ENCODE measurements around the gene CPSF4L. TPM values are rescaled to one million over a fixed set of nuclear protein-coding genes. Genes with fewer than 3 reads are reported as not detected.

CPSF4L gene
- total RNA-seq, 1 donor from 2014 or later: not detected

DNA sequence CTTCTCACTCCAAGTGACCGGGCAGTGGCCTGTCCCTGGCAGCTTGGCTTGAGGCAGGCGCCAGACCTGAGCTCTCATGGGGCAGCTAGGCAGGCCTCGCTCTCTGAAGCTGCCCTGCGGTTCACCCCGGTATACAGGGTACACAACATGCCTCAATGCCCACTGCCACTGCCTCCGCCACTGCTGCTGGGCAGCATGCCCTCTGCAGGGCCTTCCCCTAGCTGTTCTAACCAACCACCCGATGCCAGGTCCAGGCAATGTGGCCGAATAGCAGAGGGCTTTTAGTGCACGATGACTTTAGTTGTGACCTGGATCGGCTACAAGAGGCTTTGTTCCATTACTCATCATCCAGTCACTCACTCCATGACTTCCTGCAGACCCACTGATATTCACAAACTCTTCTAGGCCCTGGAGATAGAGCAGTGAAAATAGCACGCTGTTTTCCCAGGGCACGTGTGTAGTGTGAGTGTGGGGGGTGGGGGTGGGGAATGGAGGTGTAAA, 30.4 kb upstream of the CPSF4L start:
- DNase-seq (no peak), ATAC-seq (peak in 1 of 2 donors; percentile 31)
- H3K4me1 ChIP-seq: peaks cover 76% of the 10 kb centered on the region
- H3K27ac ChIP-seq: peak overlapping the region; percentile 79
- TF ChIP-seq, protein P1, sequence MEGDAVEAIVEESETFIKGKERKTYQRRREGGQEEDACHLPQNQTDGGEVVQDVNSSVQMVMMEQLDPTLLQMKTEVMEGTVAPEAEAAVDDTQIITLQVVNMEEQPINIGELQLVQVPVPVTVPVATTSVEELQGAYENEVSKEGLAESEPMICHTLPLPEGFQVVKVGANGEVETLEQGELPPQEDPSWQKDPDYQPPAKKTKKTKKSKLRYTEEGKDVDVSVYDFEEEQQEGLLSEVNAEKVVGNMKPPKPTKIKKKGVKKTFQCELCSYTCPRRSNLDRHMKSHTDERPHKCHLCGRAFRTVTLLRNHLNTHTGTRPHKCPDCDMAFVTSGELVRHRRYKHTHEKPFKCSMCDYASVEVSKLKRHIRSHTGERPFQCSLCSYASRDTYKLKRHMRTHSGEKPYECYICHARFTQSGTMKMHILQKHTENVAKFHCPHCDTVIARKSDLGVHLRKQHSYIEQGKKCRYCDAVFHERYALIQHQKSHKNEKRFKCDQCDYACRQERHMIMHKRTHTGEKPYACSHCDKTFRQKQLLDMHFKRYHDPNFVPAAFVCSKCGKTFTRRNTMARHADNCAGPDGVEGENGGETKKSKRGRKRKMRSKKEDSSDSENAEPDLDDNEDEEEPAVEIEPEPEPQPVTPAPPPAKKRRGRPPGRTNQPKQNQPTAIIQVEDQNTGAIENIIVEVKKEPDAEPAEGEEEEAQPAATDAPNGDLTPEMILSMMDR (IDR thresholded peaks at IDR 0.05): no peak
- no peaks in the 10 kb centered on the region for H3K36me3 ChIP-seq
- H3K4me3 ChIP-seq: peak overlapping the region; percentile 1
- intact Hi-C loops (cut with DNase I): no loop called here
- H3K27me3 ChIP-seq (ENCODE audit: low read depth): no peaks in the 10 kb centered on the region
- no peaks in the 10 kb centered on the region for H3K9me3 ChIP-seq

DNA sequence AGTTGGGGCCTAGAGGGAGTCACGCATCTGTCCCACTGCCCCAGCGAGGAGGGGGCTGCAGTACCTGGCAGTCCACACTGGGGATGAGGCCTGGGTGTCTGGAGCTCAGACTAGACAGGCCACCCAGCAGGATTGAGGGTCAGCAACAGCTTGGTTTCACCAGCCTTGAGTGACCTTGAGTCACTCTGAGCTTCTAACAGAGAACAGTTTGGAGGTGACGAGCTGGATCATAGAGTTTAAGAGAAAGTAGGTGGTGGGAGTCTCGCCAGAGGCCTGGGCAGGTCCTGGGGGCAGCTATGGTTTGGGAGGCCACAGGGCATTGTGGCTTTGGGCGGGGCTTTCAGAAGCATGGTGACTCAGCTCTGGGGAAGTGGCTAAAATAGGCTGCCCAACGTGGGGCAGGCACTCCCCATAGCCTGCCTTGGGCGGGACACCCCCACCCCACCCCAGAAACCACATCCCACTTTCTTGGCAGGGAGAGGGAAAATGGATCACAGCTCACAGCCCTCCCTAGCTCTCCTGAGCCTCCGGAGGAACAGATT, 29.7 kb upstream of the CPSF4L start:
- Histone ChIP-seq H3K27me3 (ENCODE audit: low read depth) (no peaks in the 10 kb centered on the region), H3K4me1 (peaks cover 81% of the 10 kb centered on the region), H3K4me3 (peak overlapping the region; percentile 1), H3K9me3 (no peaks in the 10 kb centered on the region), H3K27ac (peak overlapping the region; percentile 79), H3K36me3 (peaks cover 3% of the 10 kb centered on the region)
- peak; percentile 85 for DNase-seq
- TF ChIP-seq, protein P1 (IDR thresholded peaks at IDR 0.05): no peak
- intact Hi-C loops (cut with DNase I): no loop called here
- peak; percentile 81 to 87 for ATAC-seq

DNA sequence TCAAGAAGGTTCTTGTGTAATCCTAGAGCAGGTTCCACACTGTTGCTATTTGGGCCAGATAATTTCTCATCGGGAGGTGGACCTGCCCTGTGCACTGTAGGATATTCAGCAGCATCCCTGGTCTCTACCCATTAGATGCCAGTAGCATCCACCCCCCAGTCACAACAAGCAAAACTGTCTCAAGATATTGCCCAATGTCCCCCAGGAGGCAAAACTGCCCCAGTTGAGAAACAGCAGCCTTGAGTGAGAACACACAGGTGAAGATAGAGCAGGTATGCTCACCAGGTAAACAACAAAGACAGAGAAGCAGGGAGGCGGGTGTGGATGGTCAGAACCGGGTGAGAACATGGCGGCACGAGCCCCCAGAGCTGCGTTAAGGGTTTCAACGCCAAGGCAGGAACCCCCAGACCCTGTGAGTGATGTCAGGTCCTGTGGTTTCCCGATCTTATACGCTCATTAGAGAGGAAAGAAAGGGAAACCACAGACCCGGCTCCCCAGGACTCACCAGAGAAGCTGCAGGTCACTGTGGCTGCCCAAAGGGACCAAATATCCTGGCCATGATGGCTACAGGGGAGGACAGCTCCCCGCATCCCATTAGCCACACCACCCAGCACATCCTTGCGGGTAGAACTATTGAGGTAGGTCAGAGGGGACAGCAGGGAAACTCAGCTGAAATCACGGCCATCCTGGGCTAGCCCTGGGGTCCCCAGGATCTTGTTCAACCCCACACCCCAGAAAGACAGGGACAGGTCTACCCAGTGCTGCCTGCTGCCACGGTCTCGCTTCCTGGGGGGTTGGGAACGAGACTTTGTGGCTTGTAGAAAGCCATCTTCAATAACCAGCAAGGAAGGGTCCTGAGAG, 28.9 kb upstream of the CPSF4L start:
- intact Hi-C loops (cut with DNase I): no loop called here
- Histone ChIP-seq H3K4me3 (no peak overlapping the region), H3K36me3 (peaks cover 10% of the 10 kb centered on the region), H3K27ac (peak overlapping the region; percentile 79), H3K9me3 (no peaks in the 10 kb centered on the region), H3K27me3 (ENCODE audit: low read depth) (no peaks in the 10 kb centered on the region), H3K4me1 (peaks cover 81% of the 10 kb centered on the region)
- ATAC-seq (no peak), DNase-seq (no peak)
- TF ChIP-seq, protein P1 (IDR thresholded peaks at IDR 0.05): no peak

DNA sequence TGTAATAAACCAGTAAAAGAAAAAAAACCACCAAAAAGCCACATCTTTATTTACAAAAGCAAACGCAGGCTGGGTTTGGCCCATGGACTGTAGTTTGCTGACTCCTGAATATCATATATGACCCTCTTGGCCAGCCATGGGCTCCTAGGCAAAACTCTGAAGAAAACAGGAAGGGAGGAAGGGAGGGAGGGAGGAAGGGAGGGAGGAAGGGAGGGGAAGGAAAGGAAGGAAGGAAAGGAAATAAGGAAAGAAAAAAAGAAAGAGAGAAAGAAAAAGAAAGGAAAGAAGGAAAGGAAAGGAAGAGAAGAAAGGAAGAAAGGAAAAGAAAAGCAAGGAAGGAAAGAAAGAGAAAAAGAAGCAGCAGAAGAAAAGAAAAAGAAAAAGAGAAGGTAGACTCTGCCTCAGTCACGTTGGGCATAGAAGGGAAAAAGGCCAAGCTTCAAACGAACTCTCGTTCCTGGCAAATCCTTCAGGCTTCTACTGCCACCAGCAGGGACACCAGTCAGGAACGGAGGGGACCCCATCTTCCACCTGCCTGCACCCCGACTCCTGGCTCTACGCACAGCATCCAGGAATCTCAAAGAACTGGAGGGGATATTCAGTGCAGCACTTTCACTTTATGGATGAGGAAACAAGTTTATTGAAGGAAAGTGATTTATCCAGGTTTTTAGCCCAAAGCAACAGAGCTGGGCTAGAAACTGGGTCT, 28.0 kb upstream of the CPSF4L start:
- peaks cover 19% of the 10 kb centered on the region for H3K36me3 ChIP-seq
- peak overlapping the region; percentile 49 for H3K27ac ChIP-seq
- no peaks in the 10 kb centered on the region for H3K9me3 ChIP-seq
- DNase-seq: no peak
- no peak for ATAC-seq
- peaks cover 81% of the 10 kb centered on the region for H3K4me1 ChIP-seq
- TF ChIP-seq, protein P1 (IDR thresholded peaks at IDR 0.05): no peak
- intact Hi-C loops (cut with DNase I): no loop called here
- H3K4me3 ChIP-seq: no peak overlapping the region
- no peaks in the 10 kb centered on the region for H3K27me3 ChIP-seq (ENCODE audit: low read depth)

DNA sequence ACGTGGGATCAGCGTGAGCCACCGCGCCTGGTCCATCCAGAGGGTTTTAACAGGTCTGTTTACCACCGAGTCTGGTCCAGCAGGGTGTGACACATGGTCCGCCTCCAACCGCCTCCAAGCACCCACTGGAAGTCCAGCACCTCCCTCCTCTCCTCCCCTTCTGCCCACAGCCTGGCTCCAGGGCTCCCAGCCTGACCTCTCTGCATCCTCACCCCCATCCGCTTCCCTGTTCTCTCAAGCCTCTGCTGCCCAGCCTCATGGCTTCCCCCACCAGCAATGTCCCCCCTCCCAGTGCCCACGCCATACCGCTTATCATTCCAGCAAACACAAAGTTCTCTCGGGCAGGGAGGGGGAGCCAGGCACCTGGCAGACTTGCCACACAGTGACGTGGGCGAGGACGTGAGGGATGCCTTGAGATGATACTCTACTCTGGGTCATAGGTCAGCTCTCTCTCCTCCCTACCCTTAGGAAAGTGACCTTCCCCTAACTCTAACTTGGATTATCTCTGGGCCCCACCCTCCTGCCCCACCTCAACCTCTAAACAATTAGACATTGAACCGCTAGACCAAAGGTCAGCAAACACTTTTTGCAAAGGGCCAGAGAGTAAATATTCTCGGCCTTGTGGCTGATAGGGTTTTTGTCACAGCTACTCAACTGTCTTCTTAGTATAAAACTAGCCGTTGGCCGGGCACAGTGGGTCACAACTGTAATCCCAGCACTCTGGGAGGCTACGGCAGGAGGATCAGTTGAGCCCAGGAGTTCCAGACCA, 27.0 kb upstream of the CPSF4L start:
- H3K36me3 ChIP-seq: peaks cover 29% of the 10 kb centered on the region
- TF ChIP-seq, protein P1 (IDR thresholded peaks at IDR 0.05): no peak
- no peaks in the 10 kb centered on the region for H3K9me3 ChIP-seq
- H3K27me3 ChIP-seq (ENCODE audit: low read depth): no peaks in the 10 kb centered on the region
- DNase-seq (peak; percentile 64), ATAC-seq (peak; percentile 62 to 76)
- H3K27ac ChIP-seq: peak overlapping the region; percentile 49
- H3K4me3 ChIP-seq: no peak overlapping the region
- intact Hi-C loops (cut with DNase I): no loop called here
- H3K4me1 ChIP-seq: peaks cover 72% of the 10 kb centered on the region

Data from lower lobe of right lung (tissue), 2 donors.